ENCODE data around the gene HOXA11. TPM values are rescaled to one million over a fixed set of nuclear protein-coding genes. Genes with fewer than 3 reads are reported as not detected.

The HOXA11 gene
- total RNA-seq, 2 experiments from 2014 or later = not detected

GRCh38 chr7:27174874-27175625 lies 10.0 kb downstream of the HOXA11 start:
- Mint-ChIP-seq H3K27ac (no peak overlapping the region), H3K27me3 (ENCODE audit: low read depth) (peaks cover 68% of the 10 kb centered on the region), H3K9me3 (no peaks in the 10 kb centered on the region), H3K36me3 (ENCODE audit: low read depth) (no peaks in the 10 kb centered on the region), H3K4me1 (ENCODE audit: low read depth) (peaks cover 20% of the 10 kb centered on the region), H3K4me3 (peak overlapping the region; percentile 21)
- intact Hi-C loops (cut with micrococcal nuclease) = loop anchor here (1.0 to 5.0 kb wide), 2 partner anchors 9 to 67 kb away; partner anchors contain the start of gene EVX1
- DNase-seq = peak; percentile 2
- CTCF ChIA-PET = interaction anchor here (0.7 to 1.6 kb wide), 2 partner anchors 26 to 493 kb away, joined by 3 to 9 read pairs; no protein-coding TSS in a partner anchor

GRCh38 chr7:27173956-27174873 lies 10.8 kb downstream of the HOXA11 start, which contains the start of gene HOXA10:
HOXA10 (minus strand) TSS chr7:27174320; CDS start chr7:27174306, 14 bp downstream.
- DNase-seq = no peak
- CTCF ChIA-PET = interaction anchor here (0.6 to 1.6 kb wide), 3 partner anchors 25 to 493 kb away, joined by 3 to 9 read pairs (median 3); no protein-coding TSS in a partner anchor
- H3K27me3 Mint-ChIP-seq (ENCODE audit: low read depth) = peaks cover 63% of the 10 kb centered on the region

GRCh38 chr7:27173511-27173955 lies 11.5 kb downstream of the HOXA11 start:
- intact Hi-C loops (cut with micrococcal nuclease) = loop anchor here (5.0 kb wide), 1 partner anchor 69 kb away; the partner anchor contains the start of gene EVX1
- H3K9me3 Mint-ChIP-seq = no peaks in the 10 kb centered on the region
- DNase-seq = no peak
- peaks cover 24% of the 10 kb centered on the region for H3K4me1 Mint-ChIP-seq (ENCODE audit: low read depth)
- no peak overlapping the region for H3K4me3 Mint-ChIP-seq
- H3K36me3 Mint-ChIP-seq (ENCODE audit: low read depth) = no peaks in the 10 kb centered on the region
- H3K27me3 Mint-ChIP-seq (ENCODE audit: low read depth) = peaks cover 65% of the 10 kb centered on the region
- no peak overlapping the region for H3K27ac Mint-ChIP-seq
- CTCF ChIA-PET = interaction anchor here (0.6 kb wide), 1 partner anchor 370 kb away, joined by 3 read pairs; no protein-coding TSS in a partner anchor

More at GRCh38 chr7:27173956-27174873, 10.8 kb downstream of the HOXA11 start, which contains the start of gene HOXA10:
- Mint-ChIP-seq H3K4me3 (peak within 1 kb of the TSS; percentile 38), H3K9me3 (no peaks in the 10 kb centered on the region), H3K27ac (no peak within 1 kb of the TSS), H3K36me3 (ENCODE audit: low read depth) (no peaks in the 10 kb centered on the region), H3K4me1 (ENCODE audit: low read depth) (peaks cover 20% of the 10 kb centered on the region)
- intact Hi-C loops (cut with micrococcal nuclease) = loop anchor here (1.0 to 5.0 kb wide), 2 partner anchors 10 to 68 kb away; partner anchors contain the start of gene EVX1

DNA sequence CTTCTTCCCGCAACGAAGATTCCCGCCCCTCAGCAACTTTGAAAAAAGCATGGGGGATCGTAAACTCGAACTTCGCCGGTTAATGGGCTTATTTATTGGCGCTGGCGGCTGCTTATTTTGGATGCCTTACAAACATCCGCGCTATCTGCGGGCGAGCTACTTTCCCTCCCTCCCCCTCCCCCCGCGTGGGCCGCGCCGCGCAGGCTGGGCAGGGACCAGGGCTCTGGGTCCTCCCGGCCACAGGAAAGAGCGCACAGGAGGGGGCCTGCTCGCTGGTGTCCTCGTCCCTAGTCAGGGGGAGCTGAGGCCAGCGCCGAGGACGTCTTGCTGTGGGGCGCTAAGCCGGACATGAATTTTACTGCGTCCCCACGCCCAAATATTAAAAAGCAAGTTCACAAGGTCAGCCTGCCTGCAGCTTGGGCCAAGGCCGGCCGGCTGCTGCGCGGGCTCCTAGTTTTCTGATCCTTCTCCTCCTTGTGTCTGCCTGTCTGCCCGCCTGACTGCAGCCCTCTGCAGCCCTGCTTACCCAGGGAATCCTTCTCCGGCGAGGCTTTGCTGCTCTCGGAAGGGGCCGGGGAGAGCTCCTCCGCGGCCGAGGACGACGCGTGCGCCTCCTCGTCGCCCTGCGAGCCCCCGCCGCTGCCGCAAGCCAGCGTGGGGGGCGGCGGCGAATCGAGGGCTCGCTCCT lies 12.1 kb downstream of the HOXA11 start:
- intact Hi-C loops (cut with micrococcal nuclease) = loop anchor here (5.0 kb wide), 1 partner anchor 69 kb away; the partner anchor contains the start of gene EVX1
- Mint-ChIP-seq H3K4me1 (ENCODE audit: low read depth) (peaks cover 25% of the 10 kb centered on the region), H3K27ac (no peak overlapping the region), H3K36me3 (ENCODE audit: low read depth) (no peaks in the 10 kb centered on the region), H3K4me3 (no peak overlapping the region), H3K9me3 (no peaks in the 10 kb centered on the region), H3K27me3 (ENCODE audit: low read depth) (peaks cover 66% of the 10 kb centered on the region)
- CTCF ChIA-PET = interaction anchor here (0.9 kb wide), 1 partner anchor 10 kb away, joined by 4 read pairs; no protein-coding TSS in a partner anchor
- no peak for DNase-seq

DNA sequence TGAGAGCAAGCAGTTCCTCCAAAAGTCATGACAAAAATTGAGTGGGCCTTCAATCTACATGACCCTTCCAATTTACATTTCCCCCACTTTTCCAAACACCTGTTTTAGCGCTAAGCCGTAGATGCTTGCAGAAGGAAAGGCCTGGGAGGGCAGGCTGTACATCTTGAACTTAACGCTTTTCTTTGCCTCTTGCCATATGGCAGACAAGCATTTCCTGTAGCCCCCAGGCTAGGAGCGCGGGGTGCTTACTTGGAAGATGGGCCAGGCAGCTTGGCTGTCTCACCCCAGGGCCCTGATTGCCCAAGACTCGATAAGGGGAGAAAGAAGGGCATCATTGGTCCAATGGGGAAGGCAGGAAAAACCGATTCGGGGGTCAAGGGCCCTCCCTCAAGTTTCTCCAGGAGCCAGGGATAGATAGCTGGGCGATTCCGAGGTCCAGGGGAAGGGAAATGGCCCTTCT lies 12.7 kb downstream of the HOXA11 start:
- peaks cover 25% of the 10 kb centered on the region for H3K4me1 Mint-ChIP-seq (ENCODE audit: low read depth)
- H3K9me3 Mint-ChIP-seq = no peaks in the 10 kb centered on the region
- no peak for DNase-seq
- H3K36me3 Mint-ChIP-seq (ENCODE audit: low read depth) = no peaks in the 10 kb centered on the region
- peaks cover 66% of the 10 kb centered on the region for H3K27me3 Mint-ChIP-seq (ENCODE audit: low read depth)
- H3K27ac Mint-ChIP-seq = no peak overlapping the region
- intact Hi-C loops (cut with micrococcal nuclease) = loop anchor here (5.0 kb wide), 1 partner anchor 70 kb away; the partner anchor contains the start of gene EVX1
- CTCF ChIA-PET = interaction anchor here (0.8 to 0.9 kb wide), 2 partner anchors 10 to 17 kb away, joined by 3 to 4 read pairs; no protein-coding TSS in a partner anchor
- peak overlapping the region; percentile 19 for H3K4me3 Mint-ChIP-seq

DNA sequence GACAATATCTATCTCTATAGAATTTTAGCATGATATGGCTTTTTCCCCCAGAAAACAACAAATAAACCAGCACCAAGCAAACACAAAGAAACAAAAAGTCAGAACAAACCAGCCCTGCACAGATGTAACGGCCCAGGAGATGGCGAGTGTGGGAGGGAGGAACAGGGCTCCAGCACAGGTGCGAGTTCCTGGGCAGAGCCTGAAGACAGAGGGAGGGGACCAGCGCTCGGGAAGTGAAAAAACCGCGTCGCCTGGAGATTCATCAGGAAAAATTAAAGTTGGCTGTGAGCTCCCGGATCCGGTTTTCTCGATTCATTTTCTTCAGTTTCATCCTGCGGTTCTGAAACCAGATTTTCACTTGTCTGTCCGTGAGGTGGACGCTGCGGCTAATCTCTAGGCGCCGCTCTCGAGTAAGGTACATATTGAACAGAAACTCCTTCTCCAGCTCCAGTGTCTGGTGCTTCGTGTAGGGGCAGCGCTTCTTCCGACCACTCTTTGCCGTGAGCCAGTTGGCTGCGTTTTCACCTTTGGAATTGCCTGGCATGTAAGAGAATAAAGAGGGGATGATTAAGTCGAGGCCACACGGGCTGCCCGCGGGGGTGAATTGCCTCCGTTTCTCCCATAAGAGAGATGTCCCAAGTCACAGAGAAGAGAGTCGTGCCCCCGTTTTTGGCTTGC lies 13.3 kb downstream of the HOXA11 start:
- peaks cover 71% of the 10 kb centered on the region for H3K27me3 Mint-ChIP-seq (ENCODE audit: low read depth)
- peaks cover 28% of the 10 kb centered on the region for H3K4me1 Mint-ChIP-seq (ENCODE audit: low read depth)
- intact Hi-C loops (cut with micrococcal nuclease) = loop anchor here (5.0 kb wide), 1 partner anchor 71 kb away; the partner anchor contains the start of gene EVX1
- peak; percentile 23 for DNase-seq
- H3K36me3 Mint-ChIP-seq (ENCODE audit: low read depth) = no peaks in the 10 kb centered on the region
- CTCF ChIA-PET = interaction anchor here (0.8 to 1.5 kb wide), 3 partner anchors 8 to 17 kb away, joined by 3 to 8 read pairs (median 4); no protein-coding TSS in a partner anchor
- H3K27ac Mint-ChIP-seq = no peak overlapping the region
- H3K9me3 Mint-ChIP-seq = no peaks in the 10 kb centered on the region
- H3K4me3 Mint-ChIP-seq = peak overlapping the region; percentile 19

DNA sequence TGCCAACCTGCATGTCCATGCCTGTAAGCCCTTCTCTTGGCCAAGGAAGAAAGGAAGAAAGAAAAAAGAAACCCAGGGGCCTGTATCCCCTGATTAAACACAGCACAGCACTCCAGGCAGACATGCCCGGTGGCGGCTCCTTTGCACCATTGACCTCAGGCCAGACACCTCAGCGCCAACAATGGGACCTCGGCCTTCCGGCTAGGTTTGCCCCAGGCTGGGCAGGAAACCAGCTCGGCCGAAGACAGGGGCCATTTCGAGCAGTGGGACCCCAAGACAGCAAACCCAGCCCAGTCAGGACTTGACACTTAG lies 13.8 kb downstream of the HOXA11 start:
- no peak overlapping the region for H3K27ac Mint-ChIP-seq
- H3K4me1 Mint-ChIP-seq (ENCODE audit: low read depth) = peaks cover 31% of the 10 kb centered on the region
- no peak overlapping the region for H3K4me3 Mint-ChIP-seq
- H3K27me3 Mint-ChIP-seq (ENCODE audit: low read depth) = peaks cover 71% of the 10 kb centered on the region
- CTCF ChIA-PET = interaction anchor here (0.8 to 1.5 kb wide), 2 partner anchors 8 to 16 kb away, joined by 3 to 8 read pairs; no protein-coding TSS in a partner anchor
- no peaks in the 10 kb centered on the region for H3K36me3 Mint-ChIP-seq (ENCODE audit: low read depth)
- intact Hi-C loops (cut with micrococcal nuclease) = loop anchor here (5.0 kb wide), 1 partner anchor 71 kb away; the partner anchor contains the start of gene EVX1
- H3K9me3 Mint-ChIP-seq = no peaks in the 10 kb centered on the region
- peak; percentile 3 for DNase-seq

- DNase-seq = no peak
Observed at GRCh38 chr7:27170426-27171324, 14.4 kb downstream of the HOXA11 start.

DNA sequence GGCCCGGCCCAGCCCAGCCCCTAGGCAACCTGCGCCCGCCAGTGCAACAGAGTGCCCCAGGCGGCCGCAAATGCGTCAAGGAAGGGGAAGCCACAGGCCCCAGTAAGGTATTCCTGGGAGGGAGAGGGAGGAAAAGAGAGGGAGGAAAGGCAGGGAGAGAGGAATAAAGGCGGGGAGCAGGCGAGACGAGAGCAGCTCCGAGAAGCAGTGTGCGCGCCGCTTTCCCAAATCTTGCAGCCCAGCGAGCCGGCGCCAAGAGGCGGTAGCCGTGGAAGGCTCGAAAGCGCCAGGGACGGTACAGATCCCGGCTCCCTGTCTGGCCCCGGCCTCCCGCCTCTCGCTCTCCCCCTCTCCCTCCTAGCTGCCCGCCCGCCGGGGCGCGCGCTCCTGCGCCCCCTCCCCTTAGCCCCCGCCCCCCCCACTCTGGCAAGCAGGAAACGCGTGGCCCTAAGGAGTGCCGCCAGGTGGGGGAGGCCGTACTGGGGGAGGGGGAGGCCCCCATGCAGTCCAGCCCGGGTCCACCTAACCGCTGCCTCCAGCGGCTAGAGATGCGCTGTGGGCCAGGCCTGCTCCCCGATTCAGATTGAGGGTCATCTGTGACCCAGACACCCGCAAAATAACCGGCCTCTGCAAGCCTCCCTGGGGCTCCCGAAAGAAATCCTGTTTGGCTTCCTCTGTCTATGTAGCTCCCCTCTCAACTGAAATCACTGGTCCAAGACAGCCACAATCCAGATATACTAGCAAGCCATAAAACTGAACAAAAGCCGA lies 15.2 kb downstream of the HOXA11 start:
- H3K27ac Mint-ChIP-seq = no peak overlapping the region
- CTCF ChIA-PET = no interaction called here
- intact Hi-C loops (cut with micrococcal nuclease) = loop anchor here (5.0 kb wide), 2 partner anchors 32 to 72 kb away; partner anchors contain the start of genes EVX1 and HOXA13

More at GRCh38 chr7:27170426-27171324, 14.4 kb downstream of the HOXA11 start:
- Mint-ChIP-seq H3K27ac (no peak overlapping the region), H3K4me3 (no peak overlapping the region), H3K4me1 (ENCODE audit: low read depth) (peaks cover 35% of the 10 kb centered on the region), H3K9me3 (no peaks in the 10 kb centered on the region), H3K27me3 (ENCODE audit: low read depth) (peaks cover 70% of the 10 kb centered on the region), H3K36me3 (ENCODE audit: low read depth) (no peaks in the 10 kb centered on the region)
- intact Hi-C loops (cut with micrococcal nuclease) = loop anchor here (5.0 kb wide), 1 partner anchor 72 kb away; the partner anchor contains the start of gene EVX1
- CTCF ChIA-PET = interaction anchor here (1.5 kb wide), 1 partner anchor 9 kb away, joined by 8 read pairs; no protein-coding TSS in a partner anchor

More for the DNA sequence above, 15.2 kb downstream of the HOXA11 start:
- DNase-seq = no peak
- H3K4me1 Mint-ChIP-seq (ENCODE audit: low read depth) = peaks cover 36% of the 10 kb centered on the region
- H3K27me3 Mint-ChIP-seq (ENCODE audit: low read depth) = peaks cover 67% of the 10 kb centered on the region
- H3K9me3 Mint-ChIP-seq = no peaks in the 10 kb centered on the region
- H3K36me3 Mint-ChIP-seq (ENCODE audit: low read depth) = no peaks in the 10 kb centered on the region
- peak overlapping the region; percentile 39 for H3K4me3 Mint-ChIP-seq

Measured in activated naive CD4-positive, alpha-beta T cell treated with anti-CD3 and anti-CD28 coated beads for 36 hours (primary cell).